H1 (cell line): ENCODE data around the gene RNF149. TPM values are rescaled to one million over a fixed set of nuclear protein-coding genes. Genes with fewer than 3 reads are reported as not detected.

ENCODE experiments used
- CTCF ChIA-PET: fragments of 300-600 bp; sonication (Branson Sonifier 250); formaldehyde crosslinking; loops from one replicate; lab custom pipeline; 2021; ENCODE audit not compliant: partially characterized antibody; lab: Charles Lee
- POLR2A ChIA-PET: fragments of 300-600 bp; sonication (Branson Sonifier 250); formaldehyde crosslinking; loops from one replicate; lab custom pipeline; 2021; ENCODE audit warnings: inconsistent platforms; ENCODE audit not compliant: partially characterized antibody; lab: Charles Lee
- DNase-seq, 2 experiments: peaks; one replicate each; pipeline versions ENCODE4 v3.0.0 to v3.0.0-alpha.2; 2010 to 2022; ENCODE audit warnings: low spot score in 2 of 2, low read depth in 1 of 2, mixed read lengths in 1 of 2
- FAIRE-seq: peaks from 2 replicates; lab custom pipeline; 2011; peaks lifted over from hg19 to GRCh38; lab: Jason Lieb, UNC
- H2AFZ ChIP-seq: 2 replicates; pipeline ENCODE4 v1.8.1; 2012; ENCODE audit warnings: low read length, inconsistent platforms
- H2AK5ac ChIP-seq: 2 replicates; pipeline ENCODE4 v1.6.1; 2013; ENCODE audit warnings: low read depth, low read length
- H2BK120ac ChIP-seq: replicated peaks from 2 replicates; pipeline ENCODE3; 2013; ENCODE audit warnings: low read depth, low read length, inconsistent platforms
- H2BK12ac ChIP-seq: 2 replicates; pipeline ENCODE4 v1.6.1; 2013; ENCODE audit warnings: low read depth, low read length
- H2BK15ac ChIP-seq: 2 replicates; pipeline ENCODE4 v1.6.1; 2013; ENCODE audit warnings: low read length
- H2BK20ac ChIP-seq: 2 replicates; pipeline ENCODE4 v1.6.1; 2013; ENCODE audit warnings: low read length
- H2BK5ac ChIP-seq: 2 replicates; pipeline ENCODE4 v1.6.1; 2013; ENCODE audit warnings: low read depth, low read length
- H3K14ac ChIP-seq: 2 replicates; pipeline ENCODE4 v1.6.1; 2013; ENCODE audit warnings: inconsistent platforms; ENCODE audit not compliant: insufficient read length
- H3K18ac ChIP-seq: 2 replicates; pipeline ENCODE4 v1.6.1; 2013; ENCODE audit warnings: low read length; ENCODE audit errors: extremely low read depth
- H3K23ac ChIP-seq: 2 replicates; pipeline ENCODE4 v1.6.1; 2013; ENCODE audit warnings: inconsistent platforms; ENCODE audit not compliant: insufficient read length
- H3K23me2 ChIP-seq: 2 replicates; pipeline ENCODE4 v1.6.1; 2013; ENCODE audit warnings: low read depth, low read length
- H3K27ac ChIP-seq: 2 replicates; pipeline ENCODE4 v1.6.1; 2011; ENCODE audit warnings: low read depth, low read length, inconsistent platforms
- H3K27me3 ChIP-seq, 4 experiments: replicated peaks in 1 of 4; 1 replicate in 1 of 4; 2 replicates in 3 of 4; pipeline versions ENCODE4 v1.6.1 to v1.8.1; 2011 to 2013; ENCODE audit warnings: low read length in 3 of 4, mild to moderate bottlenecking in 3 of 4, inconsistent platforms in 2 of 4, mixed read lengths in 2 of 4, moderate library complexity in 1 of 4; ENCODE audit not compliant: control insufficient read depth in 3 of 4, insufficient read depth in 3 of 4; ENCODE audit errors: extremely low read depth in 1 of 4
- H3K36me3 ChIP-seq, 4 experiments: 2 replicates each; pipeline versions ENCODE4 v1.6.1 to v1.8.1; 2011 to 2013; ENCODE audit warnings: mild to moderate bottlenecking in 4 of 4, low read length in 3 of 4, moderate library complexity in 2 of 4, control low read depth in 1 of 4, inconsistent platforms in 1 of 4; ENCODE audit not compliant: insufficient read depth in 4 of 4, control insufficient read depth in 2 of 4
- H3K4ac ChIP-seq: replicated peaks from 2 replicates; pipeline ENCODE3; 2013; ENCODE audit warnings: low read length, low read depth, mixed read lengths, inconsistent platforms; ENCODE audit not compliant: insufficient read length
- H3K4me1 ChIP-seq, 4 experiments: replicated peaks in 1 of 4; 1 replicate in 1 of 4; 2 replicates in 3 of 4; pipeline versions ENCODE4 v1.6.1 to v1.8.1; 2011 to 2013; ENCODE audit warnings: low read length in 3 of 4, inconsistent platforms in 2 of 4, mixed read lengths in 1 of 4; ENCODE audit not compliant: insufficient read depth in 4 of 4, control insufficient read depth in 3 of 4
- H3K4me2 ChIP-seq, 2 experiments: 2 replicates each; pipeline versions ENCODE4 v1.6.1 to v1.8.1; 2011 to 2013; ENCODE audit warnings: low read depth in 2 of 2, low read length in 2 of 2, control low read depth in 1 of 2, inconsistent platforms in 1 of 2, mild to moderate bottlenecking in 1 of 2; ENCODE audit not compliant: insufficient read depth in 1 of 2
- H3K4me3 ChIP-seq, 4 experiments: fragments of 200-600, 300-600 bp in 1 of 4; sonication (generic), shearing (Covaris generic), sonication (Bioruptor Twin) in 1 of 4; 2 replicates each; pipeline versions ENCODE4 v1.5.1 to v1.8.1; 2011 to 2016; ENCODE audit warnings: low read length in 4 of 4, low read depth in 3 of 4, control low read depth in 2 of 4, inconsistent platforms in 2 of 4, mild to moderate bottlenecking in 2 of 4, mixed read lengths in 1 of 4, moderate library complexity in 1 of 4; ENCODE audit not compliant: insufficient read depth in 2 of 4; ENCODE audit errors: extremely low read depth in 1 of 4
- H3K56ac ChIP-seq: replicated peaks from 2 replicates; pipeline ENCODE3; 2013; ENCODE audit warnings: low read depth, mild to moderate bottlenecking, mixed read lengths, low read length, inconsistent platforms; ENCODE audit not compliant: insufficient read length
- H3K79me1 ChIP-seq: 2 replicates; pipeline ENCODE4 v1.6.1; 2013; ENCODE audit warnings: low read depth, low read length, control low read depth
- H3K79me2 ChIP-seq, 2 experiments: 2 replicates each; pipeline versions ENCODE4 v1.6.1 to v1.8.1; 2012 to 2013; ENCODE audit warnings: low read length in 2 of 2, mild to moderate bottlenecking in 2 of 2, inconsistent platforms in 1 of 2; ENCODE audit not compliant: insufficient read depth in 2 of 2, control insufficient read depth in 1 of 2
- H3K9ac ChIP-seq, 4 experiments: replicated peaks in 1 of 4; 1 replicate in 1 of 4; 2 replicates in 3 of 4; pipeline versions ENCODE4 v1.6.1 to v1.8.1; 2011 to 2013; ENCODE audit warnings: low read depth in 3 of 4, low read length in 3 of 4, control low read depth in 2 of 4, mild to moderate bottlenecking in 2 of 4, moderate library complexity in 2 of 4, inconsistent platforms in 1 of 4; ENCODE audit errors: extremely low read depth in 1 of 4
- H3K9me3 ChIP-seq, 2 experiments: 2 replicates each; pipeline versions ENCODE4 v1.6.1 to v1.8.1; 2012 to 2013; ENCODE audit warnings: mild to moderate bottlenecking in 2 of 2, moderate library complexity in 2 of 2, control low read depth in 1 of 2, inconsistent platforms in 1 of 2, low read depth in 1 of 2, low read length in 1 of 2, mixed read lengths in 1 of 2; ENCODE audit not compliant: insufficient read depth in 2 of 2
- H4K20me1 ChIP-seq, 2 experiments: replicated peaks in 1 of 2; 2 replicates each; pipeline versions ENCODE3 to v1.8.1; 2011 to 2013; ENCODE audit warnings: inconsistent platforms in 2 of 2, low read length in 2 of 2, mild to moderate bottlenecking in 1 of 2; ENCODE audit not compliant: insufficient read depth in 2 of 2, control insufficient read depth in 1 of 2
- H4K5ac ChIP-seq: 2 replicates; pipeline ENCODE4 v1.6.1; 2013; ENCODE audit warnings: low read length, low read depth, mixed read lengths, inconsistent platforms; ENCODE audit not compliant: insufficient read length
- H4K8ac ChIP-seq: 2 replicates; pipeline ENCODE4 v1.8.0; 2013; ENCODE audit warnings: mild to moderate bottlenecking, moderate library complexity, low read length, inconsistent platforms; ENCODE audit not compliant: insufficient read depth; ENCODE audit errors: extremely low read depth
- H4K91ac ChIP-seq: replicated peaks from 2 replicates; pipeline ENCODE3; 2013; ENCODE audit warnings: low read length, mixed read lengths, inconsistent platforms; ENCODE audit not compliant: insufficient read length
- CBX5 ChIP-seq: fragments of 300-800, 300-1000 bp; sonication (generic); IDR thresholded peaks from 2 replicates; pipeline ENCODE4 v1.7.1; 2016; ENCODE audit warnings: antibody characterized with exemption, low read length, low read depth
- CBX8 ChIP-seq: fragments of 300-800, 300-1000 bp; sonication (generic); IDR thresholded peaks from 2 replicates; pipeline ENCODE4 v1.7.1; 2016; ENCODE audit warnings: low read depth, low read length, borderline replicate concordance
- HDAC2 ChIP-seq, 2 experiments: fragments of 300-600 bp in 1 of 2; sonication (generic) in 1 of 2; IDR thresholded peaks; 2 replicates each; pipeline ENCODE4 v1.6.1; 2011 to 2012; ENCODE audit warnings: low read depth in 2 of 2, low read length in 2 of 2, mild to moderate bottlenecking in 2 of 2, moderate library complexity in 2 of 2, borderline replicate concordance in 1 of 2, inconsistent platforms in 1 of 2
- POLR2A ChIP-seq, 2 experiments: IDR thresholded peaks; 1 replicate in 1 of 2; 2 replicates in 1 of 2; pipeline ENCODE4 v1.6.1; 2011; ENCODE audit warnings: low read depth in 2 of 2, low read length in 2 of 2, mild to moderate bottlenecking in 2 of 2; ENCODE audit errors: control extremely low read depth in 1 of 2
- RBBP5 ChIP-seq: IDR thresholded peaks from 2 replicates; pipeline ENCODE4 v1.7.1; 2012; ENCODE audit warnings: low read depth, mild to moderate bottlenecking, inconsistent platforms, low read length, moderate library complexity, borderline replicate concordance
- RNF2 ChIP-seq: fragments of 200-900, 300-1000 bp; sonication (generic); IDR thresholded peaks from 2 replicates; pipeline ENCODE4 v1.7.1; 2016; ENCODE audit warnings: borderline replicate concordance, low read depth, mild to moderate bottlenecking, antibody characterized with exemption, low read length; ENCODE audit not compliant: poor library complexity, severe bottlenecking; ENCODE audit errors: missing control alignments
- TAF7 ChIP-seq: optimal IDR thresholded peaks from 2 replicates; pipeline ENCODE3; 2011; ENCODE audit warnings: low read depth, mild to moderate bottlenecking, inconsistent platforms, low read length, moderate library complexity, borderline replicate concordance
- ZNF274 ChIP-seq: IDR thresholded peaks from 2 replicates; pipeline ENCODE4 v1.7.0; 2012; ENCODE audit warnings: low read length, borderline replicate concordance; ENCODE audit errors: extremely low read depth
- WGBS, 2 experiments: shearing (Covaris generic) in 1 of 2; methylation state at CpG; one replicate each; pipeline versions ENCODE4 v1.1.6 to v1.1.7; 2013 to 2015; ENCODE audit warnings: low lambda C conversion rate in 2 of 2, mixed read lengths in 2 of 2, inconsistent platforms in 1 of 2, low coverage in 1 of 2, missing lambda C conversion rate in 1 of 2; ENCODE audit not compliant: insufficient replicate concordance in 2 of 2, insufficient coverage in 1 of 2, insufficient read length in 1 of 2; ENCODE audit errors: extremely low coverage in 1 of 2, missing lambda C conversion rate in 1 of 2; 5-methylcytosine and 5-hydroxymethylcytosine counted together
- polyA plus RNA-seq, 7 experiments: library from polyadenylated mRNA; depleted of rRNA in 3 of 7; stranded (reverse) in 5 of 7; unstranded in 2 of 7; fragments of >200 nt in 5 of 7; fragments of 200-250 nt in 2 of 7; gene quantifications; 1 replicate in 5 of 7; 2 replicates in 1 of 7; 4 replicates in 1 of 7; pipeline versions ENCODE4 v1.2.1 to v1.2.3, GENCODE V29; 2011 to 2013; ENCODE audit warnings: missing spikeins in 2 of 7, mixed read lengths in 2 of 7
- total RNA-seq: library from RNA; stranded (reverse); fragmentation: NEBNext Ultra II Directional; extraction: Animal tissue kit (Norgen Biotek cat#: 25700); gene quantifications from 2 replicates; pipeline ENCODE4 v1.2.1, GENCODE V29; 2021

RNF149 gene
- total and polyA plus RNA-seq, 2 of the 8 experiments (the other 6 are each of a cell fraction or from before 2014, with no cell fraction given) = 16.6 to 28.2 TPM

GRCh38 chr2:101262142-101262541, 46.4 kb downstream of the RNF149 start:
- Histone ChIP-seq H2BK120ac (no peak overlapping the region), H2BK5ac (no peak overlapping the region), H3K4ac (no peak overlapping the region), H2AK5ac (no peak overlapping the region), H2BK12ac (no peak overlapping the region), H3K23ac (no peak overlapping the region), H2BK15ac (no peak overlapping the region), H3K14ac (no peak overlapping the region), H3K23me2 (no peaks in the 10 kb centered on the region), H3K9ac (no peak overlapping the region), H3K56ac (no peak overlapping the region), H3K4me1 (peaks cover 0 to 4% (median 0%) of the 10 kb centered on the region in 4 experiments; a peak in 1 of 7 replicates), H3K18ac (no peak overlapping the region), H3K27me3 (no peaks in the 10 kb centered on the region), H2AFZ (no peak overlapping the region), H4K5ac (no peak overlapping the region), H4K91ac (no peak overlapping the region), H4K20me1 (peaks cover 3 to 11% of the 10 kb centered on the region in 2 experiments), H3K36me3 (peaks cover 0 to 62% (median 34%) of the 10 kb centered on the region in 4 experiments; a peak in 6 of 8 replicates), H3K27ac (no peak overlapping the region), H3K9me3 (no peaks in the 10 kb centered on the region), H3K79me1 (no peaks in the 10 kb centered on the region), H3K79me2 (peaks cover 0 to 6% of the 10 kb centered on the region in 2 experiments; a peak in 2 of 4 replicates), H3K4me2 (no peak overlapping the region), H4K8ac (no peak overlapping the region), H2BK20ac (no peak overlapping the region), H3K4me3 (no peak overlapping the region)
- no peak for DNase-seq
- ChIA-PET POLR2A (interaction anchor here (0.9 kb wide), 1 partner anchor 9 kb away, joined by 3 read pairs; no protein-coding TSS in a partner anchor), CTCF (interaction anchor here (1.1 to 1.3 kb wide), 2 partner anchors 37 to 244 kb away, joined by 3 read pairs; no protein-coding TSS in a partner anchor)
- FAIRE-seq = no peak
- 94% methylated on average over 4 of the region's 4 CpGs; no CpG with 5 or more reads in 1 of the 2 experiments for WGBS, 2 experiments
- TF ChIP-seq RNF2 (no peak), TAF7 (no peak), POLR2A (IDR thresholded peaks at IDR 0.05; ENCODE audit: control extremely low read depth in 1 of 2, low read depth in 2 of 2, low read length in 2 of 2) (no peak), RBBP5 (no peak), ZNF274 (no peak), HDAC2 (IDR thresholded peaks at IDR 0.05; ENCODE audit: borderline replicate concordance in 1 of 2, low read depth in 2 of 2, low read length in 2 of 2) (no peak), CBX5 (no peak), CBX8 (no peak)
